OCI-LY7 (cell line): ENCODE results near the gene GMDS.

Experiments used
- EZH2phosphoT487 ChIP-seq: fragments of 200-600 bp; sonication (generic); IDR thresholded peaks from 2 replicates; pipeline ENCODE4 v1.6.1; 2018; ENCODE audit warnings: low read depth, borderline replicate concordance, mild to moderate bottlenecking, mixed run types, antibody characterized with exemption, low read length, moderate library complexity, mixed read lengths
- TF ChIP-seq, protein P1 (sequence below): fragments of 200-600 bp; sonication (generic); conservative IDR thresholded peaks from 2 replicates; pipeline ENCODE4 v1.5.1; 2014; ENCODE audit warnings: mild to moderate bottlenecking, antibody characterized with exemption, low read length, moderate library complexity, mixed read lengths

- TF ChIP-seq, protein P1, sequence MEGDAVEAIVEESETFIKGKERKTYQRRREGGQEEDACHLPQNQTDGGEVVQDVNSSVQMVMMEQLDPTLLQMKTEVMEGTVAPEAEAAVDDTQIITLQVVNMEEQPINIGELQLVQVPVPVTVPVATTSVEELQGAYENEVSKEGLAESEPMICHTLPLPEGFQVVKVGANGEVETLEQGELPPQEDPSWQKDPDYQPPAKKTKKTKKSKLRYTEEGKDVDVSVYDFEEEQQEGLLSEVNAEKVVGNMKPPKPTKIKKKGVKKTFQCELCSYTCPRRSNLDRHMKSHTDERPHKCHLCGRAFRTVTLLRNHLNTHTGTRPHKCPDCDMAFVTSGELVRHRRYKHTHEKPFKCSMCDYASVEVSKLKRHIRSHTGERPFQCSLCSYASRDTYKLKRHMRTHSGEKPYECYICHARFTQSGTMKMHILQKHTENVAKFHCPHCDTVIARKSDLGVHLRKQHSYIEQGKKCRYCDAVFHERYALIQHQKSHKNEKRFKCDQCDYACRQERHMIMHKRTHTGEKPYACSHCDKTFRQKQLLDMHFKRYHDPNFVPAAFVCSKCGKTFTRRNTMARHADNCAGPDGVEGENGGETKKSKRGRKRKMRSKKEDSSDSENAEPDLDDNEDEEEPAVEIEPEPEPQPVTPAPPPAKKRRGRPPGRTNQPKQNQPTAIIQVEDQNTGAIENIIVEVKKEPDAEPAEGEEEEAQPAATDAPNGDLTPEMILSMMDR, result no peak
- TF ChIP-seq EZH2phosphoT487, result no peak
Observed at GRCh38 chr6:2228392-2228791, 17.0 kb downstream of the GMDS start.
